Stimulated activated CD4-positive, alpha-beta T cell treated with anti-CD3 and anti-CD28 coated beads, Interleukin-2, amount 100 ng/mL, for 4 hours (primary cell): ENCODE results near the gene GPR83.
"Not testable (repeated sequence)": the region's sequence is repeated elsewhere in the genome, so short reads cannot be mapped to it uniquely, and the experiment has no call there.

Source experiments
- DNase-seq: peaks from one replicate; pipeline ENCODE4 v3.0.0-alpha.2; 2020; ENCODE audit warnings: low read depth

Gene GPR83

GRCh38 chr11:94370576-94370975 is 30.6 kb downstream of the GPR83 start:
- not testable (repeated sequence) for DNase-seq

- not testable (repeated sequence) for DNase-seq
These were observed 50.2 kb downstream of the GPR83 start for GRCh38 chr11:94350850-94351563.

GRCh38 chr11:94346311-94346710 is 54.9 kb downstream of the GPR83 start:
- DNase-seq = not testable (repeated sequence)

GRCh38 chr11:94343495-94343894 is 57.7 kb downstream of the GPR83 start:
- no peak for DNase-seq

GRCh38 chr11:94342250-94342649 is 59.0 kb downstream of the GPR83 start:
- DNase-seq = no peak

- no peak for DNase-seq
These were observed 62.6 kb downstream of the GPR83 start for GRCh38 chr11:94338651-94339050.

- no peak for DNase-seq
These were observed 65.2 kb downstream of the GPR83 start for GRCh38 chr11:94336033-94336432.

GRCh38 chr11:94332814-94333213 is 68.4 kb downstream of the GPR83 start:
- DNase-seq = no peak

GRCh38 chr11:94330789-94331188 is 70.4 kb downstream of the GPR83 start:
- no peak for DNase-seq

GRCh38 chr11:94329501-94329900 is 71.7 kb downstream of the GPR83 start:
- no peak for DNase-seq

- DNase-seq = no peak
These were observed 72.6 kb downstream of the GPR83 start for GRCh38 chr11:94328587-94329080.
